ENCODE measurements around the gene RB1.
A peak's percentile ranks its signal among the peaks of the same experiment; 100 is the strongest.

RB1 gene

DNA sequence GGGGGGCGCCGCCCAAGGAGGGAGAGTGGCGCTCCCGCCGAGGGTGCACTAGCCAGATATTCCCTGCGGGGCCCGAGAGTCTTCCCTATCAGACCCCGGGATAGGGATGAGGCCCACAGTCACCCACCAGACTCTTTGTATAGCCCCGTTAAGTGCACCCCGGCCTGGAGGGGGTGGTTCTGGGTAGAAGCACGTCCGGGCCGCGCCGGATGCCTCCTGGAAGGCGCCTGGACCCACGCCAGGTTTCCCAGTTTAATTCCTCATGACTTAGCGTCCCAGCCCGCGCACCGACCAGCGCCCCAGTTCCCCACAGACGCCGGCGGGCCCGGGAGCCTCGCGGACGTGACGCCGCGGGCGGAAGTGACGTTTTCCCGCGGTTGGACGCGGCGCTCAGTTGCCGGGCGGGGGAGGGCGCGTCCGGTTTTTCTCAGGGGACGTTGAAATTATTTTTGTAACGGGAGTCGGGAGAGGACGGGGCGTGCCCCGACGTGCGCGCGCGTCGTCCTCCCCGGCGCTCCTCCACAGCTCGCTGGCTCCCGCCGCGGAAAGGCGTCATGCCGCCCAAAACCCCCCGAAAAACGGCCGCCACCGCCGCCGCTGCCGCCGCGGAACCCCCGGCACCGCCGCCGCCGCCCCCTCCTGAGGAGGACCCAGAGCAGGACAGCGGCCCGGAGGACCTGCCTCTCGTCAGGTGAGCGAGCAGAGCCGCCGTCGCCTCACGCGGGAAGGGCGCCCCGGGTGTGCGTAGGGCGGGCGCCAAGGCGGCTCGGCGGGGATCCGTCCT, at the start of gene RB1:
TSS of gene RB1 (plus strand) at position 393 of the 784 bp plus-strand sequence. CDS start at position 555, 162 bp downstream.
- DNase-seq (ENCODE audit: low spot score): peak; percentile 91

DNA sequence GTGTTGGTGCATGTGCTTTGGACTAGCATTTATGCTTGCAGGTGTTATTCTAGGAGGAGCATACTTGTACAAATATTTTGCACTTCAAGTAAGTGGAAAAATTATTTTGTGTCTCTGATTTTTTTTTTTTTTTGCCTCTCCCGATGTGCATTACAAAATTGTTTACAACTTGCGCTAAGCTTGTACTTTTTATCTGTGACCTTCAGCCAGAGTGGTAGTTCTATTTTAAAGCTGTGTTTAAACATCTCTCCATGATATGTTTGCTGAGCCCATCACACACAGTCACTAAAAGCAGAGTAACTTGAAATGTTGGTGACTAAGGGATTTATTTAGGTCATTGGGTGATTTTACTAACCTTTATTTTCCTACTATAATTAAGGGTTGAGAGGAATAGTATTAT, 49.7 kb upstream of the RB1 start:
- DNase-seq (ENCODE audit: low spot score): no peak

DNA sequence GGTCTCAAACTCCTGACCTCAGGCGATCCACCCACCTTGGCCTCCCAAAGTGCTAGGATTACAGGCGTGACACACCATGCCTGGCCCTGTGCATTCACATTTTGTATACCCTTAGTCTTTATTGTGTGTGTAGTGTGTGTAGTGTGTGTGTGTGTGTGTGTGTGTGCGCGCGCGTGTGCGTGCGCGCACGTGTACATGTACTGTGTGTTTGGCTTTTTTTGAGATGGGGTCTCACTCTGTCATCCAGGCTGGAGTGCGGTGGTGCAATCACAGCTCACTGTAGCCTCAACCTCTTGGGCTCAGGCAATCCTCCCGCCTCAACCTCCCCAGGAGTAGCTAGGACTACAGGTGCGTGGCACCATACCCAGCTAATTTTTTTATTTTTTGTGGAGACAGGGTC, 48.5 kb upstream of the RB1 start:
- DNase-seq (ENCODE audit: low spot score): no peak

DNA sequence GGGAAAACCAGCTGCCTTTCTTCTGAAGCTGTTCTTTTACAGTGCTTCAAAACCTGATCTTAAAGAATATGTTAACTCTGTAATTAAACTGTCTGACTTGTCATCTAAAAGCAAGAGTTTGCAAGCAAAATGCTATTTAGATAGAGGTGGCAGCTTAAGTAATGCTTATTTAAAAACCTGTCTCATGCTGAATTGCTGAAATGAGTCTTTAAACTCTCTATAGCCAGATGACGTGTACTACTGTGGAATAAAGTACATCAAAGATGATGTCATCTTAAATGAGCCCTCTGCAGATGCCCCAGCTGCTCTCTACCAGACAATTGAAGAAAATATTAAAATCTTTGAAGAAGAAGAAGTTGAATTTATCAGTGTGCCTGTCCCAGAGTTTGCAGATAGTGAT, 47.6 kb upstream of the RB1 start:
- DNase-seq (ENCODE audit: low spot score): no peak

DNA sequence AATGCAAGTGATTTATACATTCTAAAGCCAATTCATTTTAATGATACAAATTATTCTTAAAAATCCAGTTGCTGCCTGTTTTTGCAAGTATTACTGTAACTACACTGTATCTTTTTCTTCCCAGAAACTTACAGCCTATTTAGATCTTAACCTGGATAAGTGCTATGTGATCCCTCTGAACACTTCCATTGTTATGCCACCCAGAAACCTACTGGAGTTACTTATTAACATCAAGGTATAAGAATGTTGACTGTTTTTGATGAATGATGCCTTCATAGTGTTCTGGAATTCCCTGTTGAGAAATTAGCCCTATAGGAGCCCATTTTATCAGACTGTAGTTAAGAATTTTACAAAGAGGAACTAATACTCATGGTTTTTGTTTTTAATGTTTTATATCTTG, 45.5 kb upstream of the RB1 start:
- DNase-seq (ENCODE audit: low spot score): no peak

DNA sequence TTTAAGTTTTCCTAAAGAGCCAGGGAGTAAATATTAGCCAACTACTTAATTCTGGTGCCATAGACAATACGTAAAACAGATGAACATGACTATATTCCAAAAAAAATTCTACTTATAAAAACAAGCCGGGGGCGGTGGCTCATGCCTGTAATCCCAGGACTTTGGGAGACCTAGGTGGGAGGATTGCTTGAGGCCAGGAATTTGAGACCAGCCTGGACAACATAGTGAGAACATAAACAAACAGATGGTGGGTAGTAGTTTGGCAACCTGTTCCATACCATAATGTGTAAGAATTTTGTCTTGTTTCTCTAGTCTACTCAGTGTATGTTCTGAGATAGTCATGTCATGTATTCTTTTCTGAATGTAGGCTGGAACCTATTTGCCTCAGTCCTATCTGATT, 45.1 kb upstream of the RB1 start:
- no peak for DNase-seq (ENCODE audit: low spot score)

DNA sequence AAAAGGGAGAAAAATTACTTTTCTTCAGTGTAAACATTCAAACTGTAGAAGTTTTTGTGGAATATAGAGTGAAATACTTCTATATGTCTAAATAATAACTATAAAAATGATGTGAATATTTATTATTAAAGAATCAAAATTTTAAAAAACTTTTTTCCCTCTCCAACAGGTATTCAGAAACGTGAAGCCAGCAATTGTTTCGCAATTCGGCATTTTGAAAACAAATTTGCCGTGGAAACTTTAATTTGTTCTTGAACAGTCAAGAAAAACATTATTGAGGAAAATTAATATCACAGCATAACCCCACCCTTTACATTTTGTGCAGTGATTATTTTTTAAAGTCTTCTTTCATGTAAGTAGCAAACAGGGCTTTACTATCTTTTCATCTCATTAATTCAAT, 42.6 kb upstream of the RB1 start:
- DNase-seq (ENCODE audit: low spot score): no peak

DNA sequence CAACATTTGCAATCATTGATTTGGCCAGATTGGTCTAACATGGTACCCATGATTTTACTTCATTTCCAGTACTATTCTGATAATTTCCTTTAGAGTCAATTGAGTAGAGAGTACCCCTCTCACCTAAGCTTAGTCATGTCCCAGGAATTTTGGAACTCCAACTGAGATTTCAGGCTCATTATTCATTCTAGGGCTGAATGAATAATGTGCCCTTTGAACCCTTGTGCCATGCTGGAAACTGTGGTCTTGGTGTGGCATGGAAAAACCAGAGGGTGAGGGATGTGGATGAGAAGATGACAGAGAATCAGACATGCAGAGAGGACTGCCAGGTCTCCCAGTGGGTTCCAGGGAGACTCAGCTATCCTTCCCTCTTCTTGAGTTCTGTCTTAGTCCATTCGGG, 40.4 kb upstream of the RB1 start:
- DNase-seq (ENCODE audit: low spot score): no peak

DNA sequence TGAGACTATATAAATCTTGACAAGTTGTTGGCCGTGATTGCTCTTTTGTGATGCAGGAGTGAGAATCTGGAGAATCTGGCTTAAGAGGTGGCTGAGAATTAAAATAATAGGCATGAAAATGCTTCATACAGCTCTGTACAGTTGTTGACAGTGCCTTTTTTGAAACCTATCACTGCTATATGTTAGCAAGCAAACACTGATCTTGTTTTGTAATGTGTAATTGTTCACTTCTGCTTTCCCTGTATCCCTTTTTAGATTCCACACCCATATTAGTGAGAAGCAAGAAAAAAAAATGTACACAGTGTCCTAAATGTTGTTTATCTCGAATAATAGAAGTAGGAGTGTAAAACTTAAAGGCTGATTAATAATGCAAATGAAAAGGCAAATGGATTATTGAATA, 39.5 kb upstream of the RB1 start:
- DNase-seq (ENCODE audit: low spot score): no peak

DNA sequence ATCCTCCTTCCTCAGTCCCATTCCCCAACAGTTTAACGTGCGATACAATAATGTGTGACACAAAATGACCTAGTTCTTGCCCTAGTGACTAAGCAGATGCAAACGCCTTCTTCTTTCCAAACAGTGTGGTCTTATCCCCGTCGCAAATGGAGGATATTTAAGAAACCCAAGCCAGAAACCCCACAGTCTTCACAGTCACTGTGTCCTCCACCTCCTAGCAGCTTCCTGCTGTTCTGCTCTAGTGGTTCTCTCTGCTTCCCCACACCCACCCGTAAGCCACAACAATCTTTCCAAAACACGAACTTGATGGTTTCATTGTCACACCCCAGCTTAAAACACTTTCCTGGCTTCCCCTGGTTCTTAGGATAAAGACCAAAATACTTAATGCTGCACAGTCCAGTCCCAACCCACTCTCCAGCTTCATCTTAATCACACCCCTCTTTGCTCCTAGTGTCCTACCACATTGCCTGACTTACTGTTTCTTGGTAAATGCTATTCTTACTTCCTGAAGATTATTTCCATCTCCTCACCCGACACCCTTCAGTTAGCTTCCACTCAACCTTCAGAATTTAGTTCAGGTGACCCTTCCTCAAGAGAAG, 38.2 kb upstream of the RB1 start:
- DNase-seq (ENCODE audit: low spot score): no peak

DNA sequence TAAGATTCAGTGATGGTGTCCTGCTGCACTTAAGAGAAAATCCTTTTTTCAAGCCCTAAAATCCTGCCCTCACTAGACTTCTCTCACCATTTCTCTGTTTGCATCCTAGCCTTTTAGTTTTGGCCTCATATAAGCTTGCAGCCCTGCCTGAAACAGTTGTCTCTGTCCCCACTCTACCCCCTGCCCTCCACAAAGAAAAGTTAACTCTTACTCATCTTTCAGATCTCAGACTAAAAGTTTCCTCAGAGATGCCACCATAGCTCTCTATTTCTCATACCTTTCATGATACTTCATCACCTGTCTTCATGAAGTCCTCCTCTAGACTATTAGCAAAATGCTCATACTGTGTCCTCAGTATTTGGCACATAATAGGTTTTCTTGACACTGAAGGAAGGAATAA, 37.4 kb upstream of the RB1 start:
- no peak for DNase-seq (ENCODE audit: low spot score)

DNA sequence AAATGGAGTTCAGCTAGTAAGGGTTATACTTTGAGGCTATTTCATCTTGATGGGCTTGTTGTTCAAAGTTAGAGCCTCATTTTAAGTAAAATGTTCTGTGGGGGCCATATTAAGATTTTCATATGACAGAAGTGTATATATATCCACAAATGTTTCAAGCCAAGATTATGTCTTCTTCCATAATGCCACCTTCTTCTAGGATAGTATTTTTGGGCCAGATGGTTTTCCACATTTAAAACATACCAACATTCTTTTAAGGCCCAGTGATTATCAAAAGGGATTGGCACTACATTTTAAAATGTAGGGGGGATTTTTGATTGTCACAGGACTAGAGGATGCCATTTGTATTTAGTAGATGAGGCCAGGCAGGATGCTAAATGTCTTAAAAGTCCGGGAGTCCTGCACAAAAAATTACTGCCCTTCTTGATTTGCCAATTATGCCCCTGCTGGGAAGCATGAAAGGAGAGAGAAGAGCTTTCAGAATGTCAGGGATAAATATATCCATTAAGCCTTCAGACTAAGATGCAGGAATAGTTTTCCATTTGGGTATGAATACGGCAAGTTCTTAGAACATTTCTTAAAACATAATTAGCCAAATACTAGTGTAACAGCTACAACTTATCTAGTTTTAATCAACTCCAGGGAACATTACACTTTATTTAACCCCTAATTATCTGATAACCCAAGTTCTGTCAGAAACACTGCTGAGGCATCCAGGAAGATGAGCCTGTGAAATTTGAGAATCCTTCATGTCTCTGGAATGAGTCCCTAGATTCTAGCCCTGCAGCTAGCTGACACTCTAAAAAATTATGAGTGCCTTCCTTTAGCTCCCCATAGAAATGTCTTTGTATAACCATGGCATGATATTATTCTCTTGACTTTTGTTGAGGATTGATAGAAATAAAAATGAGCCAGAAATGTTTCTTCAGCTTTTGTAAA, 36.6 kb upstream of the RB1 start:
- DNase-seq (ENCODE audit: low spot score): no peak

DNA sequence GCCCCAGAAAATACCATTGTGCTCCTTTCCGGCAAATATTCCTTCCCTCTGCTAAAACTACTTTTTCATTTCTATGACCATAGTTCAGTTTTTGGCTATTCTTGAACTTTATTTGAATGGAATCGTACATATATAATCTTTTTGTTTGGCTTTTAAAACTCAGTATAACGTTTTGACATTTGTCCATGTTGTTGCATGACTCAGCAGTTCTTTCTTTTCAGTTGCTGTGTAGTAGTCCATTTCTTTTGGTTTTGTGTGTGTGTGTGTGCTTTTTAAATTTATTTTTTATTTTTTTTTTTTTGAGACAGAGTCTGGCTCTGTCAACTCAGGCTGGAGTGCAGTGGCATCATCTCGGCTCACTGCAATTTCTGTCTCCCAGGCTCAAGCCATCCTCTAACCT, 35.5 kb upstream of the RB1 start:
- no peak for DNase-seq (ENCODE audit: low spot score)

DNA sequence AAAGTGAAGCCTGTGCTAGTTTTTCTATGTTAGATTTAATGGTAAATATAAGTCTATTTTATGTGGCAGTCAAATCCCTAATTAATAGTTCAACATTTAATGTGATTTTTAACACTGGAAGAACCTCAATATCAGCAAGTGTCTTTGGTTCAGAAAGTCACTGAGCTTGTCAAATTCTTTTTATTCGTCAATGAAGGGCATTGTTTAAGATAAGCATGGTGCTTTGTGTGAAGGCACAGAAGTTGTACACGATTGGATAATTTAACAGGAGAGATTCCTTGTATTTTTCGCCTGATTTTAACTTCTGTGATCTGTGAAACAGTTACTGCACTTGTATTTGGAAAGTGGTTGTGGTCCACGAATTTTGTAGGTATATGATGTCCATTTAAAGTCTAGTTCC, 30.2 kb upstream of the RB1 start:
- DNase-seq (ENCODE audit: low spot score): no peak

DNA sequence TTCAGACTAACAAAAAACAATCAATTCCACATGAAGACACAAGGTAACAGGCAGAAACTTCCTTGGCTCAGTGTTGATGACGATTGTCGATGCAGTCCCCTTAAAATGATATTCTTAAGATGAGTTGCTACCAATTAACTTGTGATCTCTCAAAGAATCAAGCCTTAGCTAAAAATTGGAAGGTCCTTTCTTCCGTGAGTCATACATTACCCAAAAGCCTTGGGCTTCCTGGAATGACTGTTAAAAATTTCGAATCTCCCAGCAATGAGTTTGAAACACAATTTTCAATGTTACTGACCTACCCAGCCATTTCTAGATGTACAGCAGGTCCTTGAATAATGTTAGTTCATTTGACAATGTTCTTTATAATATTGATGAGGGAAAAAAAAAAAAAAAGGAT, 28.0 kb upstream of the RB1 start:
- DNase-seq (ENCODE audit: low spot score): no peak

DNA sequence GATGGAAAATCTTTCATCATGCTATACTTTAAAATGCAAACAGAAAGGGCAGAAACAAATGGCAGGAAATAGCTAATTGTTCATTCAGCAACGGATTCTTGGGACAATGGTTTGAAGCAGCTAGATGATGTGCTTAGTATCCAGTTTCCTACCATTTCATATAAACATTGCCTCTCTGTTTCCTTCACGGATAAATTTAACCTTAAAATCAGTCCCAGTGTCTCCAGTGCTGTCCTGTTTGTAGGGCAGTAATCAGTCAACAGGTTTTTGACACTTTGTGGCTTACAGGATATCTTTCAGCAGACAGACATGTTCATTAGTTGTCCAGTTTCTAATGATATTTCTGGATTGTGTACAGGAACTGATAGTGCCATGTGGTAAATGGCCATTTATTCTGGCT, 24.7 kb upstream of the RB1 start:
- no peak for DNase-seq (ENCODE audit: low spot score)

DNA sequence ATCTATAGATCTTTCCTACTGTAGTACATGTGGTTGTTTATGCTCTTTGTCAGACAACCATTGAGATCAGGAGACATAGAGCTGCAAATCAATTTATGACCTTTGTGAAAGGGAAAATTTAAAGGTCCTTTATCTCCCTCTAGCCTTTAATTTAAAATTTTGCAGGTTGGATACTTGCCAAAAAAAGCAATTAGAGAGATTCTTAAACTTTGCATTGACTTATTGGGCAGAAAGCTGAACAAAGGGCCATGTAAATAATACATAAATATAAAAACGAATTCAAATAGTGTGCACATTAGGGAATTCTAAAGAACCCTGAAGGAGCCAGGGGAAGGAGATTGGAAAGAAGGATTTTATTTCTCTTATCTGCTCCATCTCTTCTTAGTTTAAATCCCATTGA, 22.0 kb upstream of the RB1 start:
- no peak for DNase-seq (ENCODE audit: low spot score)

DNA sequence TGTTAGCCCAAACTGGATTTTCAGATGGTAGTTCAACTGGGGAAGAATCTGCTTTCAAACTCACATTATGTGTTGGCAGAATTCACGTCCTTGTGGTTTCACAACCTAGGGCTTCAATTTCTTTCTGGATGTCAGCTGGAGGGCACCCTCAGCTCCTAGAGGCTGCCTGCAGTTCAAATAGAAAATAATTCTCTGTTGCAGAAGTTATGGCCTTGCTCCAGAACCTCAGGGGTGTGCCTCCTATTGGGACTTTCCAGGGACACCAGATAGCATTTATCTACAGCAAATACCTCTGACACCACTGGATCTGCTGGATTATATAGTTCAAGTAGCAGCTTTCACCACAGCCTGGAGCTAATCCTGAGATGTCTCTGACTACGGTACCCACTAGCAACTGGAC, 11.8 kb upstream of the RB1 start:
- DNase-seq (ENCODE audit: low spot score): no peak

DNA sequence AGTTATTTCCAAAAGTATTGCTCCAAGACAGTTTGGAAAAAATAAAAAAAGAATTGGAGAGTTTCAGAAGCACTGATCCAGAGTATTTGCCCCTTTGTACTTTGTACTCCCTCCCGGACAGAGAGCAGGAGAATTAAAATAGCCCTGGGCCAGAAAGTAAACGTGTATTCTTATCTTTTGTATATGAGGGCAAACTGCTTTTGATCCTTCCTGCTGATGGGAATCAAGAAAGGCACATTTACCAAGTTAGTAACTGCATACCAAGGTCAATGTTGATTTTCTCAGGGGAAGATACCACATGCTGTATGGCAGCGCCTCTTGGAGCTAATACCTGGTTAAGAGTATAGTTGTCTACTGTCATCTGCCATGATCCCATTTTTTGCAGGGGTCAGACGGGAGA, 10.9 kb upstream of the RB1 start:
- no peak for DNase-seq (ENCODE audit: low spot score)

DNA sequence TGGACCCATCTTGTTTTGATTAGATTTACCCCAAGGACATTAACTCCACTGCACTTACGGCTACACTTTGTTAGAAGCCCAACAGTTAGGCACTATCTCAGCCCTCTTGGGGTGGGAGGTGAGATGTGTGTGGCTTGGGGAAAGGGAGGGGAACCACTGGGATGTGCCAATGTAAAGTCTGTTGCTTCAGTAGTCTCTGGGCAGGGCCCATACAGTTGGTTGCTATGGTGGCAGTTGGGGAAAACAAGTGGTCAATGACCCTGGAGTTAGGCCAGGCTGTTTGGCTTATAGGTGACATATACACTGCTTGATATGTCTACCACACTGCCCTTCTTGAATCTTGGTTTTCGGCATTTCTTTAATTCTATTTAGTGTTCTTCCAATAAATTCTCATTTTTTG, 8.9 kb upstream of the RB1 start:
- DNase-seq (ENCODE audit: low spot score): no peak

DNA sequence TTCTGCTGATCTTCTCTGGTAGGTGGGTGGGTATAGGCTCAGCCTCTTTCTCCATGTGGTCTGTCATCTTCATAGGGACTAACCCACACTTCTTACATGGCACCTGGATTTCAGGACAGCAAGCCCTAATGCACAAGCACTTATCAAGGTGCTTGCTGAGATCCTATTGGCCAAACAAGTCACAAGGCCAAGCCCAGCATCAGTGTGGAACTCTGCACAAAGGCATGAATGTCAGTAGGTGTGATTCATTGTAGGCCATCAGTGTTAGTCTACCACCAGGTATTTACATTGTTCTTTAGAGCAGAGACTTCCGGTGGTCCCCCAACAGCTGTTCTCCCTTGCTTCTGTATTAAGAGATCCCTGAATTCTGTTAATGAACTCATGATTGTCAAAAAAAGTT, 8.3 kb upstream of the RB1 start:
- no peak for DNase-seq (ENCODE audit: low spot score)

DNA sequence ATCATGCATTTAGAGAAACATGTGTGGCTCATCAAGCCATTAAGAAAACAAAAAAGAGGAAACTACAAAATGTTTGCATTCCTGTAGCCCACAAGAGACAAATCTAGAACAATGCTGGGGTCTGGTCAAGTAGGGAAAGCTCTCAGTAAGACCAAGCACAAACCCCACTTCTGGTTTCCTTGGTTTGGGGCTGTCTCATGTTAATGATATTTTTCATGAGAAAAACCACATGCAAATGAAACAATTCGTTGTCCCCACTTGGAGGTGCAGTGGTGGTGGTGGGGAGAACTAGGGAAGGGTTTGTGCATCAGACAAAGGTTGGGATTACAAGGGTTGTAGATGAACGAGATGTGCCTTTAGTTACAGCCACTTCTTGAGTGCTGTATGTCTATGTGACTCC, 7.0 kb upstream of the RB1 start:
- DNase-seq (ENCODE audit: low spot score): no peak

DNA sequence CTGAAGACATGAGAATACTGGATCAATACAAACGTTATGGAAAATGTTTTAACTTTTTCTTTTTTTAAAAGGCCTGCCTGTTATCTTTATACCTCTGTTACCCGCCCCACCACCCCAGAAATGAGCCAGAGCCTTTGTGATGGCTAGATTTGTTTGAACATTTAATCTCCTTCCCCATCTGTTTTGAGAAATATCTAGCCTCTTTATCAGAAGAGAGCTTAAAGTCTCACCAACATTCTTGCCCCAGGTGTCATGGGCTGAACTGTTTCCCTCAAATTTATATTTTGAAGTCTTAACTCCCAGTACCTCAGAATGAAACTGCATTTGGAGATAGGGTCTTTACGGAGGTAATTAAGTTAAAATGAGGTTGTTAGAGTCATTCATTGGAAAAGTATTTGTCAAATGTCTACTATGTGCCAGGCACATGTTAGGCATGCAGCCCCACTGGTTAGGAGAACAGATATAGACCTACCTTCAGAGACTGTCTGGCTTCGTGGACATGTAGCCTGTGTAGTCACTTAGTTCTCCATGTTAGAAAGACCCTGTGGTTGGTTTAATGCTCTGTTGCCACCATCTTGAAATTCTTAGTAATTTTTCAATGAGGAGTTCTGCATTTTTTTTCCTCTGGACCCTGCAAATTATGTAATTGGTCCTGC, 6.3 kb upstream of the RB1 start:
- DNase-seq (ENCODE audit: low spot score): no peak

All from LoVo (cell line).